ENCODE results near the gene OR5P2.
"Not testable (repeated sequence)": the region's sequence is repeated elsewhere in the genome, so short reads cannot be mapped to it uniquely, and the experiment has no call there.

- TF ChIP-seq YY1 (IDR thresholded peaks at IDR 0.05; ENCODE audit: insufficient read depth, insufficient read length); ZNF274 (IDR thresholded peaks at IDR 0.05; ENCODE audit: low read depth, low read length): not testable (repeated sequence)
Measured at GRCh38 chr11:7810301-7810700, 13.6 kb upstream of the OR5P2 start.
